ENCODE measurements around the gene WSB1.
A peak's percentile ranks its signal among the peaks of the same experiment; 100 is the strongest.

Gene WSB1

DNA sequence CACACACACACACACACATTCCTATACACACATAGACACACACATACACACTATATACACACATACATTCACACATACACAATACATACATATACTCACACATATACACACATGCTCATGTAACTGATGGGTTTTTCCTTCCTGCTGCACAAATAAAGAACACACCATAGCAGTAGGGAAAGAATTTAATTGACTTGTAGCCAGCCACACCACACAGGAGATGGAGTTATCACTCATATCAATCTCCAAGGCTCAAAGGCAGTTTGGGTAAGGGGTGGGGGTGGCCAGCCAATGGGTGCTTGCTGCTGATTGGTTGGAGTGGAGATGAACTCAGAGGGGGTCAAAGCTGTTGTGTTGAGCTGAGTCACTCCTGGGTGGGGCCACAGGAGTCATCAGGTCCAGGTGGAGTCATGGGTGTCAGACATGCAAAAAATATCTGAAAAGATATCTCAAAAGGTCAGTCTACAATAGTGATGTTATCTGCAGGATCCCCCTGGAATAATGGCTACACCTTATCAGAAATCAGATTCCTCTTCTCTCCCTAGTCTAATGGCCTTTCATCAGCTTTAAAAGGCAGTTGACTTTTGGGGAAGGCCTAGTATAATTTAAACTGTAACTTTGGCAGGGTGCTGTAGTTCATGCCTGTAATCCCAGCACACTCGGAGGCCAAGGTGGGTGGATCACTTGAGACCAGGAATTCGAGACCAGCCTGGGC lies 46.1 kb downstream of the WSB1 start:
- no peak for DNase-seq

DNA sequence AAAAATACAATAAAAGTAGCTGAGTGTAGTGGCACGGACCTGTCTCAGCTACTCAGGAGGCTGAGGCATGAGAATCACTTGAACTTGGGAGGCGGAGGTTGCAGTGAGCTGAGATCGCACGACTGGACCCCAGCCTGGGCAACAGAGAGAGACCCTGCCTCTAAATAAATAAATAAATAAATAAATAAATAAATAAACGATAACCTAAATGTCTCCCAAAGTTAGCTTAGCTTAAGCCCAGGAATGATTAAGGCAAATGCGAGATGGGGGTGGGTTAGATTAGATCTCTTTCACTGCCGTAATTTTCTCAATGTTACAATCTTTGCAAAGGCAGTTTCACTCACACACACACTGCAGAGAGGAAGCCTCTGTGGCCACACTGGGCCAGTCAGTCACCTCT lies 46.7 kb downstream of the WSB1 start:
- DNase-seq: no peak

DNA sequence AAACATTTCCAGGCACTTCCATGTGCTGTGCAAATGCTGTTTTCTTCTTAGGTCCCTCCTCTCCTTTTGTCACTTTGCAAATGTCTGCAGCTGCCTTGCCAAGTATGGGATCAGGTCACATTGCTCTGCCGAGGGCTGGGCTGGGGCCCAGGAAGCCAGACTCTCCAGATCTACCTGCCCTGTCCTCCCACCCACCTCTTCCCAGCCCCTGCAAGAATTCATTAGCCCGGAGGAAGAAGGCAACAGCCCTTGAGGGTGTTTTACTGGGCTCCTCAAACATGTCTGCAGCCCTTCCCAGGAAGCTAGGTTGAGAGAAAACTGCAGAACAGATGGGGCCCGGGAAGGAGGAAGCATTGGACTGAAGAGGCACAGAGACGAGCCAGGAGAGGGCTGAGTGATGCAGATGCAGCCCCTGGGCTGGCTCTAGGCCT lies 47.1 kb downstream of the WSB1 start:
- DNase-seq: no peak

DNA sequence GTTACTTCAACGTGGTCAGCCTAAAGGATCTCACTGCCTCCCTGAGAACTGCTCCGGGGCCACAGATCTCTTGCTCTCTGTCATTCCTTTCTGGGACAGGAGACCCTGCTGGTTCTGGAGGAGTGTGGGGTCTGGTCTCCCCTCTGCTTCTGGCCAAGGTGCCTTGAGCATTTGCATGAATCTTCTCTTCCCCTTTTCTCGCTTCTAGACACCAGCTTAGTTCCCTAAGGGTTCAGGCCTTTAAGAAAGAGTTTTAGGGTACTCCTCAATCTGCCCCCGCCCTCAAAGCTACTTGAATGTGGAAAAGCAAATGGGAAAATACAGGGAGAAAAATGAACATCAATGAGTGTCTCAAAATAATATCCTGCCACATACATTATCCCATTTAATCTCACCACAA lies 48.1 kb downstream of the WSB1 start:
- DNase-seq: no peak

DNA sequence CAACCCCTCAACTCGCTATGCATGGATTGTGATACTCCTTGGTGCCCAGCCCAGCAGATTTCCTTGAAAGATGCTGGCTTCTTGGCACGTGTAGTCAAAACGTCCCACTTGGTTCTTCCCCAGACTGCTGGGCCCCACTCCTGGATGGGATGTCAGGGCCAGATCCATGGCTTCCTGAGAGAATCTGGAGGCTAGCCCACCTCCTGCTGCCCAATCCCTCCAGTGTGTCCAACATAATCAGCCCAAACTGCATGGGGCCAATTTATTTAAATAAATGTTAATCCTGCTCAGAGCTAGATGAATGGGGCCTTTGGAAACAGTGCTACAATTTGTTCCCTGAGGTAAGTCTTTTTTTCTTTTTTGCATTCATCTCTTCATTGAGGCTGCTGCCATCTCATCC lies 49.4 kb downstream of the WSB1 start:
- DNase-seq: no peak

DNA sequence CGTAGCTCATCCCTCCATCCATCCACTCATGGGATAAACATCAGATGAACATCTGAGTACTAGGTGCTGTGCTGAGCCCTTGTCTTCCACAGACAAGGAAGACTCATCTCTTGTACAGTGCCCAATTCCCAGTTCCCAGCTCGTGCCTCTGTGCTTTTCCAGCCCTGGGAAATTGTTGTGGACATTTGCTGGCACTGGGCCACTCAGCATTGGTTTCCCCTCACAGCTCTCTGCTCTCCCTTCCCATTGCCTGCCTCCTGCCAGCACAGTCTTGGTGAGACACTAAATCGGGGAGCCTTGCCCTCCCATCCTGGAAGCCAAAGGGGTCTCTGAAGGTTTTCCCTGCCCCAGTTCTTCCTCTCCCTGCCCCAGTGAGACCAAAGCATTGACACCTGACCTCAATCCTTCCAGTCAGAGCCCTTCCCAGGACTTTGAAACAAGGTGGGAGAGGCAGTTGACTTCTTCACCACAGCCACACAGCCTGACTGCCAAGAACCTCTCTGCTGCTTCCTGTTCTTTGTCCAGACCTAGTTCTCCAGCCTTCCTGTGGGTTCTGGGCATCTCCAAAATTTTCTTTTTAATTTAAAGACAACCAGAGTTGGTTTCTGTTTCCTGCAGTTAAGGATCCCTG lies 50.2 kb downstream of the WSB1 start:
- peak; percentile 16 to 27 for DNase-seq

DNA sequence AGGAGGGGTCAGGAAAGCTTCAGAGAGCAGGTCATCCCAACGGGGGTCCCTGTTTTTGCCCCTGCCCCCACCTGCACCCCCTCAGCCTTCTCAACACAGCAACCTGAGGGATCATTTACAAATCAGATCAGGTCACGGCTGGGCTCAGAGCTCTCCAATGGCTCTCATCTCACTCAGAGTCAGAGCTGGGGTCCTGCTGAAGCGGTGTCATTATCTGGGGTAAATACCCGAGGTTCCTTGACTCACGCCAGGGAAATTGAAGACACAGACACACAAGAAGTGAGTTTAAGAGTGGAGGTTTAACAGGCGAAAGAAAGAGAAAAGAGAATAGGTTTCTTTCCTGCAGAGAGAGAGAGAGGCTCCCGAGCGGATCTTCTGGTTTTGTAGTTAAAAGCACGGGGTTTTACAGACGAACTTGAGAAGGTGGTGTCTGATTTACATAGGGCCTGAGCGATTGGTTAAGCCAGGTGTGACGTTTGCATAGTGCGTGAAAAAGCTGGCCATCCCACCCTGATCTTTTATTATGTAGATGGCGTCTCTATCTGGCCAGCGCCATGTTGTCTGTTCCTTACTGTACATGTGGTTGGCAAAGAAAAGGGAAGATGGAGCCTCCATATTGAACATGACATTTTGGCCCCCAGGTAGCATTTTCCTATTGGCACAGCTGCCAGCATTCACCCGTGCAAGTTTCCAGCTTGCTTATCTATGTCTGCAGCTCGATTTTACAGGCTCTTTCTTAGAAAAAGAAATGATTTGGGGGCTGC lies 51.4 kb downstream of the WSB1 start:
- no peak for DNase-seq

DNA sequence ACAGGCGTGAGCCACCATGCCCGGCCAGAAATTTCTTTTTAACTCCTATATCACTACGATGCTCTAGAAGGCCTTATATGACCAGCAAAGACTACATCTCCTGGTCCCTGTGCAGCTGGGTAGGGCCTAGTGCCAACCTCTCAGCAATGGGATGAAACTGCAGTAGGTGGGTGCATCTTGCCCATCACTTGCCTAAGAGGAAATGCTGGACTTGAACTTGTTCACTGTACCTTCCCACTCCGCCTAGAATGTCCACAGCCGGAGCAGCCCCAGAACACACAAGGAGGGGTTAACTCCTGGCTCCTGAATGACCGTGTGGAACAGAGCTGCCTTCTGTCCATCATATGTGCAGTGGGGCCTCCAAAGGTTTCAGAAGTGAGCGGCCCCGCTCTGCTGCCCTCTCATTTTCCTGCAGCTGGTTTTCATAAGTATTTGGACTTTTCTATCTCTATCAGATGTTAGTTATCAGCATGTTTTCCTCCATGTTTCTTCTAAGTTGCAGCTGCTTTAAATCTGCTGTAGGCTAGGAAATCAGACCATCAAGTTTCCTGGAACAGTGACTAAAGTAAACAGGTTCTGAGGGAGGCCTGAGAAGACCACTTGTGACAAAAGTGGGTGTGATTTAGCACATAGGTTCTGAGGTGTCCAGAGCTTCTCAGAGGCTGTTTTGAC lies 52.5 kb downstream of the WSB1 start:
- DNase-seq: no peak

DNA sequence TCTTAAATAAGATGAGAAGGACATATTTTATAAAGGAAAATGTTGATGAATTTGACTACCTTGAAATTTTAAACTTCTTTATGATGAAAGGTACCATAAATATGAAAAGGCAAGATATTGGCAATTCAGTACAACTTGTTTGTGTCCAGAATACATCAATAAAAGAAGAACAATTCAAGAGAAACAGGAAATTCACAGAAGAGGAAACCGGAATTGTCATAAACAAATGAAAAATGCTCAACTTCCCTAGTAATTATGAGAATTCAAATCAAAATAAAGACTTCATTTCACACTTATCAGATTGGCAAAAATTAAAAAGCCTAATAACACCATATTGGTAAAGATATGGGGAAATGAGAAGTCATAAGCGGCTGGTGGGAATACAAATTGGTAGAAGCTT lies 54.3 kb downstream of the WSB1 start:
- DNase-seq: no peak

DNA sequence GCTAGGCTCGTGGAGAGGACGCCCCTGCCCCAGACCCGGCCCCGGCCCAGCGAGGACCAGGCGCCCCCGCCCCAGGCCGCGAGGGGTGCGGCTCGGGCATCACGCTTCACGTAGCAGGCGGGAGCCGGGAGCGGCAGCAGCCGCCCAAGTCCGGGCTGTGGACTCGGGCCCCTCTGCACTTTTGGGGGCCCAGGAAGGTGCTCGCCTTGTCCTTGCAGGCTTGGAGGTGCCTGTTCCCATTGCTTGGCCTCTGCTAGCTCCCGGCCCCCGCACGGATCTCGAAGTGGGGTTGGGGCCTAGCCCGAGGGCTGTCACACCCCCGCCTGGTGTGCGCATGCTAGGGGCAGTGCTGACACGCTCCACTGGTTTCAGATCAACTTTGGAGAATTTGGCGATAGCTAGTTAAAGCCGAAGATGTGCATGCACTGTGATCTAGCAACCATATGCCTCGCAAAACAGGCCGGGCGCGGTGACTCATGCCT lies 55.7 kb downstream of the WSB1 start:
- no peak for DNase-seq

DNA sequence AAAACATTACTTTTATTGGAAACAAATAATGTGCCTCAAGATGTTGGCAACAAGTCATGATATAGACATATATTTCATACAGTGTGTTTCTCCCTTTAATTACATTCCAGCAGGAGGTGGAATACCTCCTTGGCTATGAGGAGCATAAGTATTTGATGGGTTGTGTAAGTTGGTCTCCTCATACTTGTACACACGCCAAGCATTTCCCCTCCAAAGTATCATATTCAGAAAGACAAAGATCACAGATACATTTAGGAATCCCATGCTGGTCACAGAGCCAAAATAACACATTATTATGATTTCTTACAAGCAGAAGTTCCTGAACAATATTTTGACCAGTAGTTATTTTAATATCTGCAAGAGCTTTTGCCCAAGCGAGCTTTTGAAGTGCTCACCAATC lies 57.8 kb downstream of the WSB1 start:
- no peak for DNase-seq

DNA sequence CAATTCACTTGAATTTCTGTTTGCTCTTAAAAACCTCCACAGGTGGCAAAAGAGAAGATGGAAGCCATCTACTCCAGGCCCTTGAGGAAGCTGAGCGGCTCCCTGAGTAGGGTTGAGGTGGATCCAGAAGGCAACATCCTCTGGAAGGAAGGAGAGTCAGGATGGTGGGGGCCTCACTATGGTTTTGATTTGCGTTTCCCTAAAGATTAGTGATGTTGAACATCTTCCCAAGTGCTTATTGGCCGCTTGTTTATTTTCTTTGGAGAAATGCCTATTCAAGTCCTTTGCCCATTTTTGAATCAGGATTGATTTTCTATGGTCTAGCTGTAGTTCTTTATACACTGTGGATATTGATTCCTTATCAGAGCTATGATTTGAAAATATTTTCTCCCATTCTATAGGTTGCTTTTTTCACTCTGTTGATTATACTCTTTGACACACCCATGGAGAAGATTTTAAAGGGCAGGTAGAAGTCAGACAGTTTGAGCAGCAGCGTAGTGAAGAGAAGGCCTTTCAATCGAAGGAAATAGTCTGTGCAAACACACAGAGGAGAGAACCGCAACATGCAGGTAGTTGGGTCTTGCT lies 58.6 kb downstream of the WSB1 start:
- DNase-seq: no peak

DNA sequence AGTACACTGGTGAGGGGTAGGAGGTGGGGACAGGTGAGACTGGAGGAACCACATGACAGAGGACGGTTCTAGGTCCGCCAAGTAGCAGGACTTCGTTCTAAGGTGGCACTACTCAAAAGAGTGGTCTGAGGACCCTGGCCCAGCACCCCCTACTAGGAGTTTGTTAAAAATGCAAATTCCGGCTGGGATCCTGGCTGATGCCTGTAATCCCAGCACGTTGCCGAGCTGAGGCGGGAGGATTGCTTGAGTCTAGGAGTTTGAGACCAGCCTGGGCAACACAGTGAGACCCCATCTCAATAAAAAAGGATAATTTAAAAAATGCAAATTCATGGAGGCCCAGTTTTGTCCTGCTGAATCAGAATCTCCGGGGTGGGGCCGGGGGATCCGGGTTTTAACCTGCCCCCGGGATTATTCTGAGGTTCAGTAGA lies 59.1 kb downstream of the WSB1 start:
- no peak for DNase-seq

DNA sequence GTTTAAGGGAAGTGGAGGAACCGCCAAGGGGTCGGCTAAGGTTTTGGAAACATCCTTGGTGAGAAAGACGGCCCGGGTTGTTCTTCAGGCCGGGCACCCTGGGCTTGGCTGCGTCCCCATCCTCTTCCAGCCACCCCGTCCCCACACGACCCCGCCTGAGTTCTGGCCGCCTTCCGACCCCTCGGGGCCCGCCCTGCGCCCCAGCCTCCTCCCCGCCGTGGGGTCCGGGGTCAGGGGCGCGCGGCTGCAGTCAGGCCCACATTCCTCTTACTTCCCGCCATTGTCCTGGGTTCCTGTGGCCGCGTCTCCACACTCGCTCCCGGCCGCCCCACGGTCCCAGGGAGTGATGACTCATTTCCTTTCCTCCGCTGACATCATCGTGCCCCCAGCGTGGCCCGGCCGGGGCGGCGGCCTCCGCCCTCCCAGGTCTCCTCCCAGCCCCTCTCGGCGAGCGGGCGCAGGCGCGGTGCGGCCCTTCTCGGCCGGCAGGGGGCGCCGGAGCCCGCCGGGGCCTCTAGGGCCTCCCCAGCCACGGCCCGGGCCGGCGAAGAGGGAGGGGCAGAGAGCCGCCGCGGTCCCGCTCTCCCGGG lies 59.6 kb downstream of the WSB1 start:
- peak; percentile 87 to 93 for DNase-seq

DNA sequence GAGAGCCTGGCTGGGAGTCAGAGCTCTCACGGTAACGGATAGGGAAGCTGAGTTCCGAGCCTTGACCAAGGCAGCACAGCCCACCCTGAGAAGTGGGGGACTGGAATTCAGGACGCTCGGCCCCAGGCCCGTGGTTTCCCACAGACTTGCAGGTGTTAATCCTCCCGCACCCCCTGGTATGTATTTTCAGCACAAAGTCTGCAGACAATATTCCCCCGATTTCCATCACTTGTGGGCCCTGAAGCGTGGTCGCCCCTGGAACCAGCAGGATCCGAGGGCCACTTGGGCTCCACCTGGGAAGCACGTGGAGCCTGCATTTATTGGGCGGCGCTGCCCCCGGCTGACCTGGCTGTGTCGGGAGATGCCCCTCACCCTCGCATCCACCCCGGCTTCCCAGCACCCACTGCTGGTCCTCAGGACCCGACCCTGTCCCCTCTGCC lies 60.2 kb downstream of the WSB1 start:
- no peak for DNase-seq

DNA sequence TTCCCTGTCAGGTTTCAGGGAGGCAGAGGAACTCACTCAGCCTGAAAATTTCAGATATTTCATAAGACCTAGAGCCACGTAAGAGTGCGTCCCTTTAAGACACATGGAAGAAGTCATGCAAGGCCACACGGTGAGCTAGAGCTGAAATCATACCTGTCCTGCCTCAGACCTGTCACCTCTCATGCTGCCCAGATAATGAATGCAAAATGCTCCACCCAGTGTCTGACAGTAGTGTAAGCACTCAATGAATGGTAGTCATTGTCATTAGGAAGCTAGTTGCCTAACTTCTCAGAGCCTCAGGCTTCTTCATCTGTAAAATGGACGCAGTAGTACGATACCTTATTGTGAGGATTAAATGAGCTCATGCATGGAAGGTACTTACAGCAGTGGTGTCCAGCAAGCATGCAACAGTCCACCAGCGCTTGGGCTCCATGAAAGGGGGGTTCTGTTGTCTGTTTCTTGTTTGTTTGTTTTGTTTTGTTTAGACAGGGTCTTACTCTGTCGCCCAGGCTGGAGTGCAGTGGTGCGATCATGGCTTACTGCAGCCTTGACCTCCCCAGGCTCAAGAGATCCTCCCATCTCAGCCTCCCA lies 60.7 kb downstream of the WSB1 start:
- DNase-seq: peak; percentile 46 to 48

DNA sequence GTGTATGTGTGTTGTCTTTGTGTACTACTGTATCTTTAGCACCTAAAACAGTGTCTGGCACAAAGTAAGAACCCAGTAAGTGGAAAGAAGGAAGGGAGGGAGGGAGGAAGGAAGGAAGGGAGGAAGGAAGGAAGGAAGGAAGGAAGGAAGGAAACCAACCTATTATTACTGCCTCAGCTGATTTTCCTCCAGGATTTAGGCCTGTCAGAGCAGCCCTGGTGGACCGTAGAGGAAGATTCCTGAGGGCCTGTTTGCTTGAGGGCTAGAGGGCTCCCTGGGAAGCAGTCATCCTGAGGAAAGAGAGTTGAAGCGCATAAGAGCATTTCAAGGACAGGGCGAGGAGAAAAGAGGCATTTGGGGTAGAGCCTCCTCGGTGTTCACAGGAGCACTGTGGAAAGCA lies 61.5 kb downstream of the WSB1 start:
- no peak for DNase-seq

DNA sequence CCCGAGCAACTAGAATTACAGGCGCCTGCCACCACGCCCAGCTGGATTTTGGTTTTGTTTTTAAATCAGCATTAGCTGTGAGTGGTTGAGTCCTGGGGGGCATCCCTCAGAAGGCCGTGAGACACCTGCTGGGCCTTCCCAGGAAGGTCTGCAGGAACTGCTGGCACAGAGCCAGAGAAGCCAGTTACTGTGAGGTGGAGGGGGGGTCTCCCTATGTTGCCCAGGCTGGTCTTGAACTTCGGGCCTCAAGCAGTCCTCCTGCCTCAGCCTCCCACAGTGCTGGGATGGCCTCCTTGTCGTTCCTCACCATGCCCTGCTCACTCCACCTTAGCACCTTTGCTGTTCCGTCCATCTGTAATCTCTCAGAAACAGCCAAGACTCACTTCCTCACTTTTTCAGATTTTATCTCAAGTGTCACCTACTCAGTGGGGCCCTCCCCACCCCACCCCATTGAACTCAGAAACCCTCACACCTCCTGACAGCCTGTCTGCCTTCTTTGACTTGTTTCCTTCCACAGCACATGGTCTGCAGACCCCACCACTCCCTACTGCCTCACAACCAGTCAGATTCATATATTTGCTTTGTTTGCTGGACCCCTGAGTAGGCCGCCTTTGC lies 62.3 kb downstream of the WSB1 start:
- no peak for DNase-seq

DNA sequence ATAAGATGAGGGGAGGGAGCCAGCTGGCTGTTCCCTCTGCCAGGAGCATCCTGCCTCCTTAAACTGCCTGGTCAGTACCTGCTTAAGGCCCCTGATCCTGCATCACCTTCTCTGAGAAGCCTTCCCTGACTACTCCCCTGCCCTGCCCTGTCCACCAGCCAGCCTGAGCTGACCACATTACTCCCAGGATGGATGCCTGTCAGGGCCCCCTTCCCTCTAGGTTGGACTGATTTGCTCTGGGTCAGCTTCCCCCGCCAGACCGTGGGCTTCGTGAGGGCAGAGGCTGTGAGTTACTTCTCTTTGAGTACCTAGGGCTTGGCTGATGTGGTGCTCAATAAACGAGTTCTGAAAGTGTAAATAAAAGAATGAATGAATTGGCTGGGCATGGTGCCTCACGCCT lies 63.3 kb downstream of the WSB1 start:
- no peak for DNase-seq

DNA sequence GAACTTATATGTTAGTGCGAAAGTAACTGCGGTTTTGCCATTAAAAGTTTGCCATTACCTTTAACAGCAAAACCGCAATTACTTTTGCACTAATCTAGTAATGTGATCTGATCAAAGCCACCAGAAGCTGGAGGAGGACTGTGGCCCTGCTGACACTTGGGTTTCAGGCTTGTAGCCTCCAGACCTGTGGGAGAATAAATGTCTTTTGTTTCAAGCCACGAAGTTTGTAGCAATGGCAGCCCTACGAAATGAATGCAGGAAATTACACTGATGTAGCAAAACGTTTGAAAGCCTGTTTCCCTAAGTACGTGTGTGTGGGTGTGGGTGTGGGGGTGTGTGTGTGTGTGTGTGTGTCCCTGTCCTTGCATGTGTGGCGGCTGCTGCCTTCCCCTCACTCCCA lies 66.6 kb downstream of the WSB1 start:
- no peak for DNase-seq

DNA sequence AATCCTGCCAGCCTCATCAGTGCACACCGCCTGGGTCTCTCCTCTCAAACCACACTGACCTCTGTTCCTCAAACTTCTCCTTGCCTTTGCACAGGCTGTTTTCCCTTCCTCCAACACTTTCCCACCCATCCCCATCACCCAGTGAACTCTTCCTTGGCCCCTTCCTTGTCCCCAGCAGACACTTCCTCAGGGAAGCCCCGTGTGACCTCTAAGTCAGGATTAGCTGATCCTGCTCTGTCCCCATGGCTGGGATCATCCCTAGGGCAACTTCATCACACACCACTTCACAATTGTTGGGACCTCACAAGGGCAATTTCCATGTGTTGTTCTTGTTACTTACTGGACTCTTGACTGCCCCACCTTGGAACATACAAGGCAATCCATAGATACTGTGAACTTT lies 67.8 kb downstream of the WSB1 start:
- no peak for DNase-seq

DNA sequence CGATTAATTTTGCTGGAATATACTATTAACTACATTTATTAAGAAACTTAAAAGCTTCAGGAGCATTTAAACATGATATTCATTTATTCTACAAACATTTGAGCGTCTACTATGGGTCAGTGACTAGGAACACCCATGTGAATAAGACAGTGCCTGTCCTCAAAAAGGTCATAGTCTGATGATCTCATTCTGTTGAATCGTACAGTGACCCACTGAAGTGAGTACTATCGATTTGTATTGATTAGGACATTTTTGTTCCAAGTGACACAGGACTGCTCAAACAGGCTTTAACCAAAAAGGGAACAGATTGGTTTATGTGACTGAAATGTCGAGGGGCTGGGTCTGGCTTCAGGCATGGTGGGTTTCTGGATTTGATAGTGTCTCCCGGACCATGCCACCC lies 68.6 kb downstream of the WSB1 start:
- DNase-seq: no peak

Data from AML-193 (cell line).